DMS114 treated with DMSO at 0.1 percent for 48 hours (cell line): ENCODE measurements around the gene FAM24A.
"Not testable (repeated sequence)": the region's sequence is repeated elsewhere in the genome, so short reads cannot be mapped to it uniquely, and the experiment has no call there.

ENCODE experiments used
- DNase-seq: peaks from one replicate; lab custom pipeline; 2025; ENCODE audit not compliant: unreplicated experiment; lab: John Stamatoyannopoulos, UW

FAM24A gene

GRCh38 chr10:122910310-122910709, at the start of gene FAM24A:
FAM24A (plus strand) TSS chr10:122910610; CDS start chr10:122911635, 1,025 bp downstream.
- DNase-seq = no peak

GRCh38 chr10:122861711-122862161, 48.7 kb upstream of the FAM24A start:
- DNase-seq = no peak

- no peak for DNase-seq
Observed at GRCh38 chr10:122863216-122864193, 46.9 kb upstream of the FAM24A start.

GRCh38 chr10:122864194-122864592, 46.2 kb upstream of the FAM24A start:
- no peak for DNase-seq

GRCh38 chr10:122864901-122865300, 45.5 kb upstream of the FAM24A start:
- DNase-seq = no peak

GRCh38 chr10:122866757-122867482, 43.5 kb upstream of the FAM24A start:
- DNase-seq = not testable (repeated sequence)

GRCh38 chr10:122868768-122869167, 41.6 kb upstream of the FAM24A start:
- DNase-seq = not testable (repeated sequence)

- DNase-seq = not testable (repeated sequence)
Observed at GRCh38 chr10:122871947-122872346, 38.5 kb upstream of the FAM24A start.

- DNase-seq = no peak
Observed at GRCh38 chr10:122875843-122876466, 34.5 kb upstream of the FAM24A start.

GRCh38 chr10:122876467-122876855, 33.9 kb upstream of the FAM24A start:
- DNase-seq = no peak

GRCh38 chr10:122877264-122877663, 33.1 kb upstream of the FAM24A start:
- no peak for DNase-seq

GRCh38 chr10:122878799-122879338, 31.5 kb upstream of the FAM24A start:
- DNase-seq = peak; percentile 61

GRCh38 chr10:122879339-122880273, 30.8 kb upstream of the FAM24A start, which contains the start of gene FAM24B:
FAM24B (minus strand) TSS chr10:122879581; CDS start chr10:122850515, 29,066 bp downstream.
- DNase-seq = peak; percentile 97

GRCh38 chr10:122882766-122883165, 27.6 kb upstream of the FAM24A start:
- no peak for DNase-seq

- DNase-seq = no peak
Observed at GRCh38 chr10:122884166-122884565, 26.2 kb upstream of the FAM24A start.

- no peak for DNase-seq
Observed at GRCh38 chr10:122894261-122894944, 16.0 kb upstream of the FAM24A start.

GRCh38 chr10:122903861-122904260, 6.5 kb upstream of the FAM24A start:
- not testable (repeated sequence) for DNase-seq

- DNase-seq = no peak
Observed at GRCh38 chr10:122911889-122912484, 1.6 kb downstream of the FAM24A start.

GRCh38 chr10:122915700-122916099, 5.3 kb downstream of the FAM24A start:
- DNase-seq = no peak
